ENCODE results near the gene TMEM185B.
A peak's percentile ranks its signal among the peaks of the same experiment; 100 is the strongest.
"Not testable (repeated sequence)": the region's sequence is repeated elsewhere in the genome, so short reads cannot be mapped to it uniquely, and the experiment has no call there.

TMEM185B gene

GRCh38 chr2:120204945-120205670, 18.1 kb downstream of the TMEM185B start:
- no peak for DNase-seq

GRCh38 chr2:120204417-120204816, 18.8 kb downstream of the TMEM185B start:
- DNase-seq: no peak

DNA sequence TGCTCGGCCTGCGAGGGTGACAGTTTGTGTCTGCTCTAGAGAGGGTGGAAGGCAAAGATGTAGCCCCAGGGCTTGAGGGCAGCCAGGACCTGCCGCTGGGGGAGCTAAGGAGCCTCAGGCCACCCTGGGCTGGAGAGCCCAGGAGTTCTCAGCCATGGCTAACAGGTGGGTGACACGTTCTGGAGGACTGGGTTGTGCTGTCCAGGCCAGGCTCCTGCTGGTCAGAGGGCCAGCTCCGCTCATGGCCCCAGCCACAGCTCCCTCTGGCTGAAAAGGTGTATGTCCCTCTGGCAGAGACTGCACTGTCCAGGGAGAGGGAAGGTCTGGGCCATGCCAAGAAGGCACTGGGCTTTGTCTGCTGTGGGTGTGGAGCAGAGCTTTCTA, 19.2 kb downstream of the TMEM185B start:
- DNase-seq: no peak

GRCh38 chr2:120203251-120204021, 19.8 kb downstream of the TMEM185B start:
- no peak for DNase-seq

- DNase-seq: not testable (repeated sequence)
Observed at GRCh38 chr2:120199817-120200459, 23.3 kb downstream of the TMEM185B start.

- DNase-seq: no peak
Observed at GRCh38 chr2:120195553-120195952, 27.6 kb downstream of the TMEM185B start.

GRCh38 chr2:120192280-120192679, 30.9 kb downstream of the TMEM185B start:
- DNase-seq: no peak

- no peak for DNase-seq
Observed at GRCh38 chr2:120189189-120189588, 34.0 kb downstream of the TMEM185B start.

- no peak for DNase-seq
Observed at GRCh38 chr2:120182019-120182560, 41.1 kb downstream of the TMEM185B start.

DNA sequence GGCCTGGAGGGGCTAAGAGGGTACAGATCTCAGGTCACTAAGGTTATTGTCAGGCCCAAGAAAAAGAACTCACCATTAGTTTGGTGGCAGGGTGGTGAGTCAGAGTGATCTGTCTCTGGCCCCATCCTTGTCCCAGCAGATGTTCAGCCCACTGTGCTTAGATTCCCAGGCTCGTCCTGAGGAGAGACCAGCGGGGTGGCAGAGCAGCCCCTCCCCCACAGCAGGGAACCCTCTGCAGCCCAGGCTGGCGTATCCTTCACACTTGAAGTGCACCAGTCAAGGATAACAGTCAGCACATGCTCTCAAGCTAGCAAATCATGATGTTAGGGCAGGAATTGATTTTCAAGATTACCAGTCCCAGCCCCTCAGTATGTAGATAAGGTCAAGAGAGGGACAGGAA, 43.1 kb downstream of the TMEM185B start:
- no peak for DNase-seq

DNA sequence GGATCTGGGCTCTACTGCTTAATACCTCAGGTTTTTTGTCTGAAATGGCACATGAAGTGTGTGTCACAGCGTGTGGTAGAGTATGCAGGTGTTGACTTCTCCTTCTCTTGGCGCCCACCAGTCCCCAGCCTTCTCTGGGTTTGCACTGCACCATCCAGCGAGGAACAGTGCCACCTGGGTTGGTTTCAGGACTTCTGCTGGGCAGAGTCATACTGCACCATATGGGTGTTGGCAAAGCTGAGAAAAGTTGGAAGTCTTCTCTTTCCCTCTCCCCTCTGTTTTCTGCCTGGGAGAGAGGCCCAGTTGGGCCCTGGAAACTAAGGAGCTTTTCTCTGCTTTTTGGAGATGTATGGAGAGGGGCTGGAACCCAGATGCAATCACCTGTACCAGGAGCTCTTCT, 43.8 kb downstream of the TMEM185B start:
- DNase-seq: no peak

GRCh38 chr2:120177973-120178372, 45.2 kb downstream of the TMEM185B start:
- no peak for DNase-seq

- DNase-seq: peak; percentile 67
Observed at GRCh38 chr2:120177001-120177621, 46.1 kb downstream of the TMEM185B start.

DNA sequence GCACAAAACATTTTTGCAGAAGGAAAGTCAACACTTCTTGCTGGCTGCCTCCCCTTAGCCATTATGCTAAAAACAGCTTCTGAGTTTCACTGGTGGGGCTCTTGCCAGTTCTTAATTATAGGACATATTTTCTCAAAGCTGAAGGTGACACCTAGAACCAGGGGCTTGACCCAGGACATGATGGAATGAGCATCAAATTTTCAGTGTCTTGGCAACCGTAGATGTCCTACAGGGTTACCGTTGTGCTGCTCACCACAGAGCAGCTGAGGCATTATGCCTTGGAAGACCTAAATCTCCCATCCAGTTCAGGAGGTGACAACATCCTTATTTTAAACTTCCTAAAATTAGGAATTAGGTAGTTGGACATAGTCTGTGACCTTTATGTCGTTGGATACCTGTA, 46.7 kb downstream of the TMEM185B start:
- no peak for DNase-seq

GRCh38 chr2:120174963-120175581, 48.1 kb downstream of the TMEM185B start:
- DNase-seq: no peak

Data from activated CD4-positive, CD25-positive, alpha-beta regulatory T cell treated with anti-CD3 and anti-CD28 coated beads, Interleukin-2, amount 50 U/mL, for 72 hours (primary cell).